Measurements from ENCODE around the gene HDGF.
A peak's percentile ranks its signal among the peaks of the same experiment; 100 is the strongest.

GRCh38 chr1:156767879-156768604, 16.6 kb upstream of the HDGF start:
- TF ChIP-seq POLR2AphosphoS5 (IDR thresholded peaks at IDR 0.05; ENCODE audit: low read depth, low read length), result no peak
- TF ChIP-seq POLR2A (IDR thresholded peaks at IDR 0.05; ENCODE audit: low read depth, low read length), result 0 out of 2 replicates have a peak, but pooled peaks have one; percentile 4
- no peak for TF ChIP-seq TAF1 (IDR thresholded peaks at IDR 0.05; ENCODE audit: low read depth, low read length)
- no peak for TF ChIP-seq SPI1 (IDR thresholded peaks at IDR 0.05; ENCODE audit: low read depth, low read length)
- no peak for TF ChIP-seq POU2F2 (IDR thresholded peaks at IDR 0.05; ENCODE audit: low read depth, low read length)
- no peak for TF ChIP-seq PAX5 (IDR thresholded peaks at IDR 0.05; ENCODE audit: insufficient read depth, low read length, severe bottlenecking)

All from GM12891 (cell line).